WTC11 (cell line): Measurements from ENCODE around the gene REPIN1.

Source experiments
- CTCF ChIP-seq: fragments of 200-600 bp; IDR thresholded peaks from 2 replicates; pipeline ENCODE4 v1.8.0; 2022; ENCODE audit warnings: antibody characterized with exemption
- JUN ChIP-seq: sonication (generic); formaldehyde crosslinking; IDR thresholded peaks from 2 replicates; pipeline ENCODE4 v1.8.0; 2023; ENCODE audit warnings: mild to moderate bottlenecking, missing genetic modification reagents
- MAX ChIP-seq: sonication (generic); formaldehyde crosslinking; IDR thresholded peaks from 2 replicates; pipeline ENCODE4 v1.8.0; 2022; ENCODE audit warnings: mild to moderate bottlenecking, missing genetic modification reagents
- MXD4 ChIP-seq: fragments of 250-450 bp; sonication (Bioruptor Pico); IDR thresholded peaks from 2 replicates; pipeline ENCODE4 v1.8.0; 2021; ENCODE audit warnings: mild to moderate bottlenecking, moderate library complexity, borderline replicate concordance
- MYBL2 ChIP-seq: sonication (generic); formaldehyde crosslinking; IDR thresholded peaks from 2 replicates; pipeline ENCODE4 v1.8.1; 2023; ENCODE audit warnings: mild to moderate bottlenecking, moderate library complexity, missing genetic modification reagents
- ZBTB21 ChIP-seq: sonication (generic); formaldehyde crosslinking; IDR thresholded peaks from 2 replicates; pipeline ENCODE4 v1.8.1; 2023; ENCODE audit warnings: mild to moderate bottlenecking, missing genetic modification reagents, borderline replicate concordance
- ZNF138 ChIP-seq: sonication (generic); formaldehyde crosslinking; conservative IDR thresholded peaks from 2 replicates; pipeline ENCODE4 v1.8.1; 2022; ENCODE audit warnings: mild to moderate bottlenecking, moderate library complexity, missing genetic modification reagents

GRCh38 chr7:150332852-150333635, 35.6 kb upstream of the REPIN1 start:
- TF ChIP-seq CTCF (no peak), MAX (CRISPR knock-in tag) (no peak), MYBL2 (CRISPR knock-in tag) (no peak), ZNF138 (CRISPR knock-in tag) (no peak), ZBTB21 (CRISPR knock-in tag) (no peak), JUN (CRISPR knock-in tag) (no peak), MXD4 (no peak)
